Umbilical cord (tissue), 2 donors: ENCODE data around the gene ZMYND12. TPM values are rescaled to one million over a fixed set of nuclear protein-coding genes. Genes with fewer than 3 reads are reported as not detected.
A peak's percentile ranks its signal among the peaks of the same experiment; 100 is the strongest.

Experiments
- DNase-seq: peaks from one replicate; pipeline ENCODE4 v3.0.0-alpha.2; 2015; ENCODE audit warnings: low spot score
- total RNA-seq: library from RNA; depleted of rRNA; stranded (reverse); fragments of >200 nt; gene quantifications from one replicate; pipeline ENCODE4 v1.2.3, GENCODE V29; 2014; ENCODE audit warnings: low replicate concordance; ENCODE audit not compliant: insufficient read depth

ZMYND12 gene
- total RNA-seq, 1 donor from 2014 or later, result not detected

- no peak for DNase-seq
These were observed 62.6 kb downstream of the ZMYND12 start for GRCh38 chr1:42392967-42393848.

GRCh38 chr1:42392255-42392654 lies 63.6 kb downstream of the ZMYND12 start:
- no peak for DNase-seq

GRCh38 chr1:42386051-42386450 lies 69.8 kb downstream of the ZMYND12 start:
- DNase-seq, result no peak

- DNase-seq, result no peak
These were observed 70.5 kb downstream of the ZMYND12 start for GRCh38 chr1:42385283-42385682.

- no peak for DNase-seq
These were observed 74.5 kb downstream of the ZMYND12 start for GRCh38 chr1:42381280-42381673.

GRCh38 chr1:42380586-42381279 lies 75.1 kb downstream of the ZMYND12 start, which contains the start of gene RIMKLA:
RIMKLA (plus strand) TSS chr1:42380792; CDS start chr1:42380935, 143 bp downstream.
- DNase-seq, result peak; percentile 57

Other genes starting within 250 kb of the ZMYND12 start
- 29.4 TPM for gene FOXJ3, start 120.8 kb downstream of the ZMYND12 start, total RNA-seq
- 4.8 TPM for gene RIMKLA, start 75.2 kb downstream of the ZMYND12 start, total RNA-seq
- gene PPCS, start 521 bp upstream of the ZMYND12 start, total RNA-seq, result 89.1 TPM
- gene CCDC30, start 7.3 kb upstream of the ZMYND12 start, total RNA-seq, result 7.5 TPM
- 10.4 TPM for gene PPIH, start 202.4 kb upstream of the ZMYND12 start, total RNA-seq
- 499 TPM for gene YBX1, start 226.4 kb upstream of the ZMYND12 start, total RNA-seq